OCI-LY1 (cell line): ENCODE measurements around the gene MTAP.

Source experiments
- EZH2 ChIP-seq: fragments of 200-600 bp; sonication (generic), shearing (Covaris generic); IDR thresholded peaks from 2 replicates; pipeline ENCODE4 v1.8.0; 2017; ENCODE audit warnings: borderline replicate concordance, mixed run types, mild to moderate bottlenecking, antibody characterized with exemption, low read length, moderate library complexity, mixed read lengths
- TF ChIP-seq, protein P1 (sequence below): fragments of 200-600 bp; sonication (generic), shearing (Covaris generic); IDR thresholded peaks from 2 replicates; pipeline ENCODE4 v1.5.1; 2017; ENCODE audit warnings: mild to moderate bottlenecking, antibody characterized with exemption, low read length, moderate library complexity, mixed read lengths

DNA sequence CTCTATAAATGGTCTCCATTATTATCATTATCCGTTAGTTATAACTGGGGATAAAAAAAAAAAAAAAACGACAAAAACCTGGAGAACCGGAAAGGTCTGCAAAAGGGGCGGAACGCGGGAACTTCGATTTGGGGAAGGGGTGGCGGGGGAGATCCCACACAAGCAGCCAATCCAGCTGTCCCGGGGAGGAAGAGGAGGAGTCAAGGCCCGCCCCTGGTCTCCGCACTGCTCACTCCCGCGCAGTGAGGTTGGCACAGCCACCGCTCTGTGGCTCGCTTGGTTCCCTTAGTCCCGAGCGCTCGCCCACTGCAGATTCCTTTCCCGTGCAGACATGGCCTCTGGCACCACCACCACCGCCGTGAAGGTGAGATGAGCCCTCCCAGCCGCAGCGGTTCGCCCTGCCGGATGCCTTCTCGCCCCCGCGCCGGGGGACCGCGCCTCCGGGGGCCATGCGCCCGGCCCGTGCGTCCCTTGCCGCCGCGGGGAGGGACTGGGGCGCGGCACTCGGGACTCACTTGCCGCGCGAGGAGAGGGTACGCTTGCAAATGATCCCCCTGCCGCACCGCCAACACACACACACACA, at the start of gene MTAP:
- TF ChIP-seq, protein P1, sequence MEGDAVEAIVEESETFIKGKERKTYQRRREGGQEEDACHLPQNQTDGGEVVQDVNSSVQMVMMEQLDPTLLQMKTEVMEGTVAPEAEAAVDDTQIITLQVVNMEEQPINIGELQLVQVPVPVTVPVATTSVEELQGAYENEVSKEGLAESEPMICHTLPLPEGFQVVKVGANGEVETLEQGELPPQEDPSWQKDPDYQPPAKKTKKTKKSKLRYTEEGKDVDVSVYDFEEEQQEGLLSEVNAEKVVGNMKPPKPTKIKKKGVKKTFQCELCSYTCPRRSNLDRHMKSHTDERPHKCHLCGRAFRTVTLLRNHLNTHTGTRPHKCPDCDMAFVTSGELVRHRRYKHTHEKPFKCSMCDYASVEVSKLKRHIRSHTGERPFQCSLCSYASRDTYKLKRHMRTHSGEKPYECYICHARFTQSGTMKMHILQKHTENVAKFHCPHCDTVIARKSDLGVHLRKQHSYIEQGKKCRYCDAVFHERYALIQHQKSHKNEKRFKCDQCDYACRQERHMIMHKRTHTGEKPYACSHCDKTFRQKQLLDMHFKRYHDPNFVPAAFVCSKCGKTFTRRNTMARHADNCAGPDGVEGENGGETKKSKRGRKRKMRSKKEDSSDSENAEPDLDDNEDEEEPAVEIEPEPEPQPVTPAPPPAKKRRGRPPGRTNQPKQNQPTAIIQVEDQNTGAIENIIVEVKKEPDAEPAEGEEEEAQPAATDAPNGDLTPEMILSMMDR, result no peak
- TF ChIP-seq EZH2, result no peak
